DOHH2 (cell line): ENCODE measurements around the gene PTPN2.
"Not testable (repeated sequence)": the region's sequence is repeated elsewhere in the genome, so short reads cannot be mapped to it uniquely, and the experiment has no call there.

ENCODE experiments used
- H3F3A ChIP-seq: fragments of 200-600 bp; sonication (generic), shearing (Covaris generic); 2 replicates; pipeline ENCODE4 v1.6.0; 2016; ENCODE audit warnings: antibody characterized with exemption, mild to moderate bottlenecking; ENCODE audit not compliant: control insufficient read depth, insufficient read depth
- H3K27ac ChIP-seq: fragments of 200-600 bp; sonication (generic); 2 replicates; pipeline ENCODE4 v1.5.1; 2014; ENCODE audit warnings: low read depth, mild to moderate bottlenecking, low read length, moderate library complexity
- H3K27me3 ChIP-seq: fragments of 200-600 bp; sonication (generic); 2 replicates; pipeline ENCODE4 v1.6.1; 2014; ENCODE audit warnings: mild to moderate bottlenecking, low read length, mixed read lengths; ENCODE audit not compliant: control insufficient read depth
- H3K36me3 ChIP-seq: fragments of 200-600 bp; sonication (generic); 2 replicates; pipeline ENCODE4 v1.6.1; 2014; ENCODE audit warnings: mild to moderate bottlenecking, low read length, moderate library complexity, mixed read lengths; ENCODE audit not compliant: control insufficient read depth
- H3K4me1 ChIP-seq: fragments of 200-600 bp; sonication (generic); 2 replicates; pipeline ENCODE4 v1.6.1; 2014; ENCODE audit warnings: mild to moderate bottlenecking, low read length, mixed read lengths; ENCODE audit not compliant: control insufficient read depth
- H3K4me2 ChIP-seq: fragments of 200-600 bp; sonication (generic); 2 replicates; pipeline ENCODE4 v1.6.0; 2014; ENCODE audit warnings: mild to moderate bottlenecking, low read length, moderate library complexity
- H3K4me3 ChIP-seq: fragments of 200-600 bp; sonication (generic); 2 replicates; pipeline ENCODE4 v1.5.1; 2014; ENCODE audit warnings: mild to moderate bottlenecking, low read length, mixed read lengths
- H3K79me2 ChIP-seq: fragments of 200-600 bp; sonication (generic); 2 replicates; pipeline ENCODE4 v1.6.1; 2014; ENCODE audit warnings: mild to moderate bottlenecking, low read length, mixed read lengths; ENCODE audit not compliant: control insufficient read depth
- H3K9me2 ChIP-seq: fragments of 200-600 bp; sonication (generic); replicated peaks from 2 replicates; pipeline ENCODE4 v1.6.1; 2014; ENCODE audit warnings: mild to moderate bottlenecking, low read length, mixed read lengths; ENCODE audit not compliant: control insufficient read depth
- H3K9me3 ChIP-seq: fragments of 200-600 bp; sonication (generic); 2 replicates; pipeline ENCODE4 v1.6.1; 2014; ENCODE audit warnings: antibody characterized with exemption, low read length, mixed read lengths; ENCODE audit not compliant: control insufficient read depth, insufficient read depth
- H4K20me1 ChIP-seq: fragments of 200-600 bp; sonication (generic); 2 replicates; pipeline ENCODE4 v1.6.0; 2014; ENCODE audit warnings: low read depth, mild to moderate bottlenecking, antibody characterized with exemption, low read length, moderate library complexity; ENCODE audit not compliant: control insufficient read depth, insufficient read depth
- CTCF ChIP-seq: fragments of 200-600 bp; sonication (generic); IDR thresholded peaks from one replicate; pipeline ENCODE4 v1.5.1; 2014; ENCODE audit warnings: antibody characterized with exemption, mild to moderate bottlenecking, low read depth, low read length; ENCODE audit not compliant: poor library complexity, severe bottlenecking
- EZH2phosphoT487 ChIP-seq: fragments of 200-600 bp; sonication (generic); IDR thresholded peaks from 2 replicates; pipeline ENCODE4 v1.6.1; 2017; ENCODE audit warnings: borderline replicate concordance, mild to moderate bottlenecking, antibody characterized with exemption, low read length, moderate library complexity, mixed read lengths

PTPN2 gene

GRCh38 chr18:12765126-12765525, 118.9 kb downstream of the PTPN2 start:
- Histone ChIP-seq H3K27me3 (peaks cover 9% of the 10 kb centered on the region; the same call in 1 of the 2 replicates), H4K20me1 (no peaks in the 10 kb centered on the region), H3K4me1 (no peaks in the 10 kb centered on the region), H3F3A (no peaks in the 10 kb centered on the region), H3K9me2 (no peaks in the 10 kb centered on the region), H3K4me2 (no peak overlapping the region), H3K27ac (no peak overlapping the region), H3K36me3 (no peaks in the 10 kb centered on the region), H3K9me3 (no peaks in the 10 kb centered on the region), H3K79me2 (no peaks in the 10 kb centered on the region), H3K4me3 (no peak overlapping the region)
- TF ChIP-seq EZH2phosphoT487 (no peak), CTCF (no peak)

GRCh38 chr18:12758566-12758965, 125.5 kb downstream of the PTPN2 start:
- H3K27me3 ChIP-seq, H3K4me3 ChIP-seq, H3K9me3 ChIP-seq, H3K4me1 ChIP-seq, H3K27ac ChIP-seq, H3K9me2 ChIP-seq, H3K36me3 ChIP-seq, H3K4me2 ChIP-seq, H4K20me1 ChIP-seq, H3K79me2 ChIP-seq, H3F3A ChIP-seq: not testable (repeated sequence)

GRCh38 chr18:12756619-12757239, 127.3 kb downstream of the PTPN2 start:
- not testable (repeated sequence) for H3K9me2 ChIP-seq, H4K20me1 ChIP-seq, H3K4me1 ChIP-seq, H3F3A ChIP-seq, H3K4me2 ChIP-seq, H3K27me3 ChIP-seq, H3K27ac ChIP-seq, H3K36me3 ChIP-seq, H3K79me2 ChIP-seq, H3K4me3 ChIP-seq, H3K9me3 ChIP-seq

- H3K4me1 ChIP-seq, H3K27me3 ChIP-seq, H4K20me1 ChIP-seq, H3K4me3 ChIP-seq, H3K79me2 ChIP-seq, H3K36me3 ChIP-seq, H3K9me3 ChIP-seq, H3F3A ChIP-seq, H3K9me2 ChIP-seq, H3K4me2 ChIP-seq, H3K27ac ChIP-seq: not testable (repeated sequence)
Observed at GRCh38 chr18:12755606-12756005, 128.4 kb downstream of the PTPN2 start.

- TF ChIP-seq CTCF (no peak), EZH2phosphoT487 (no peak)
- Histone ChIP-seq H3K27me3 (peaks cover 17% of the 10 kb centered on the region), H3F3A (no peaks in the 10 kb centered on the region), H4K20me1 (no peaks in the 10 kb centered on the region), H3K9me2 (no peaks in the 10 kb centered on the region), H3K27ac (no peak overlapping the region), H3K4me1 (peaks cover 5% of the 10 kb centered on the region; the same call in 1 of the 2 replicates), H3K4me2 (no peak overlapping the region), H3K4me3 (no peak overlapping the region), H3K79me2 (no peaks in the 10 kb centered on the region), H3K9me3 (no peaks in the 10 kb centered on the region), H3K36me3 (no peaks in the 10 kb centered on the region)
Observed at GRCh38 chr18:12754511-12754910, 129.5 kb downstream of the PTPN2 start.
